Naive thymus-derived CD4-positive, alpha-beta T cell (primary cell): ENCODE data around the gene ANKMY2. TPM values are rescaled to one million over a fixed set of nuclear protein-coding genes. Genes with fewer than 3 reads are reported as not detected.

ENCODE experiments used
- ATAC-seq: fragments of 150-1000 bp; cut with Tn5 transposase; 2 replicates; pipeline ENCODE4 v1.10.0; 2021; ENCODE audit warnings: mild to moderate bottlenecking, moderate library complexity
- CTCF ChIA-PET: fragments of 350-600 bp; sonication (Branson Sonifier 250); formaldehyde crosslinking; loops from one replicate; lab custom pipeline; 2021; ENCODE audit warnings: antibody characterized with exemption; lab: Charles Lee
- POLR2A ChIA-PET: fragments of 350-600 bp; sonication (Branson Sonifier 250); formaldehyde crosslinking; loops from one replicate; lab custom pipeline; 2021; ENCODE audit warnings: antibody characterized with exemption, inconsistent platforms; lab: Charles Lee
- DNase-seq, 9 donors: peaks; one replicate each; pipeline versions ENCODE4 v3.0.0 to v3.0.0-alpha.2; 2020 to 2022; ENCODE audit warnings: mixed read lengths in 1 of 9
- H3K27ac ChIP-seq: one replicate; pipeline ENCODE4 v1.7.0; 2013; ENCODE audit warnings: mild to moderate bottlenecking, low read depth, low read length, moderate library complexity
- H3K27me3 ChIP-seq, 2 donors: one replicate each; pipeline ENCODE4 v1.7.0; 2013; ENCODE audit warnings: low read length in 2 of 2, mild to moderate bottlenecking in 2 of 2, moderate library complexity in 2 of 2; ENCODE audit not compliant: control insufficient read depth in 2 of 2, insufficient read depth in 2 of 2
- H3K36me3 ChIP-seq, 3 experiments: 1 replicate in 2 of 3; 2 replicates in 1 of 3; pipeline ENCODE4 v1.7.0; 2013; ENCODE audit warnings: low read length in 3 of 3, mild to moderate bottlenecking in 3 of 3, moderate library complexity in 1 of 3; ENCODE audit not compliant: insufficient read depth in 3 of 3, control insufficient read depth in 2 of 3
- H3K4me1 ChIP-seq, 2 donors: one replicate each; pipeline ENCODE4 v1.7.0; 2013; ENCODE audit warnings: low read length in 2 of 2, mild to moderate bottlenecking in 2 of 2, moderate library complexity in 1 of 2; ENCODE audit not compliant: control insufficient read depth in 2 of 2, insufficient read depth in 2 of 2
- H3K4me3 ChIP-seq: 2 replicates; pipeline ENCODE4 v1.7.0; 2013; ENCODE audit warnings: mild to moderate bottlenecking, low read length
- H3K9me3 ChIP-seq, 3 experiments: 1 replicate in 2 of 3; 2 replicates in 1 of 3; pipeline ENCODE4 v1.7.0; 2013; ENCODE audit warnings: low read length in 3 of 3; ENCODE audit not compliant: control insufficient read depth in 2 of 3
- H3K27ac Mint-ChIP-seq, 9 donors: one replicate each; pipeline ENCODE4 v1.8.0; 2020 to 2022; ENCODE audit warnings: mixed read lengths in 9 of 9, mild to moderate bottlenecking in 8 of 9, moderate library complexity in 5 of 9, inconsistent platforms in 2 of 9
- H3K27me3 Mint-ChIP-seq, 5 donors: one replicate each; pipeline ENCODE4 v1.8.0; 2021 to 2022; ENCODE audit warnings: mixed read lengths in 5 of 5, mild to moderate bottlenecking in 1 of 5
- H3K36me3 Mint-ChIP-seq, 5 donors: one replicate each; pipeline ENCODE4 v1.8.0; 2020 to 2022; ENCODE audit warnings: mixed read lengths in 5 of 5, mild to moderate bottlenecking in 3 of 5, inconsistent platforms in 1 of 5
- H3K4me1 Mint-ChIP-seq, 7 donors: one replicate each; pipeline ENCODE4 v1.8.0; 2020 to 2022; ENCODE audit warnings: mixed read lengths in 7 of 7, mild to moderate bottlenecking in 3 of 7, inconsistent platforms in 1 of 7
- H3K4me3 Mint-ChIP-seq, 10 donors: one replicate each; pipeline ENCODE4 v1.8.0; 2020 to 2022; ENCODE audit warnings: mild to moderate bottlenecking in 10 of 10, mixed read lengths in 10 of 10, moderate library complexity in 6 of 10, inconsistent platforms in 2 of 10
- H3K9me3 Mint-ChIP-seq, 11 donors: one replicate each; pipeline ENCODE4 v1.8.0; 2020 to 2022; ENCODE audit warnings: mixed read lengths in 11 of 11, mild to moderate bottlenecking in 4 of 11, inconsistent platforms in 1 of 11, moderate library complexity in 1 of 11
- intact Hi-C, 2 donors: fragments of 100-400 bp; cut with micrococcal nuclease; formaldehyde crosslinking; loops; one replicate each; pipeline ENCODE4 v1.15.1; 2023
- polyA plus RNA-seq, 2 donors: library from polyadenylated mRNA; unstranded; fragments of 300-500 nt; fragmentation: Illumina TruSeq; gene quantifications; one replicate each; pipeline ENCODE4 v1.2.3, GENCODE V29; 2021
- total RNA-seq, 6 experiments: library from RNA in 5 of 6; stranded (reverse) in 5 of 6; gene quantifications; 1 replicate in 5 of 6; 2 replicates in 1 of 6; pipeline ENCODE4 v1.2.3 and lab custom pipeline; 2021 to 2026

The ANKMY2 gene
- total and polyA plus RNA-seq, 7 experiments from 2014 or later, result 6.3 to 16.4 (median 11.8) TPM

GRCh38 chr7:16652888-16653287, 7.3 kb upstream of the ANKMY2 start:
- H3K36me3 ChIP-seq, result no peaks in the 10 kb centered on the region
- POLR2A ChIA-PET, result interaction anchor here (0.8 kb wide), 1 partner anchor 238 kb away, joined by 3 read pairs; no protein-coding TSS in a partner anchor
- ATAC-seq, result no peak
- no peak for DNase-seq
- H3K4me3 Mint-ChIP-seq, result peak overlapping the region in 4 of 10 donors; percentile 11 to 26 (median 20)
- no peak overlapping the region for H3K27ac Mint-ChIP-seq
- H3K27ac ChIP-seq, result no peak overlapping the region
- no peaks in the 10 kb centered on the region for H3K27me3 ChIP-seq
- H3K4me1 Mint-ChIP-seq, result peaks cover 37 to 88% (median 78%) of the 10 kb centered on the region in 7 donors
- no peaks in the 10 kb centered on the region for H3K9me3 Mint-ChIP-seq
- H3K4me1 ChIP-seq, result peaks cover 7 to 17% of the 10 kb centered on the region in 2 donors
- peaks cover 0 to 19% (median 13%) of the 10 kb centered on the region in 5 donors for H3K36me3 Mint-ChIP-seq
- no peaks in the 10 kb centered on the region for H3K27me3 Mint-ChIP-seq
- intact Hi-C loops, result no loop called here
- CTCF ChIA-PET, result no interaction called here
- H3K4me3 ChIP-seq, result no peak overlapping the region
- H3K9me3 ChIP-seq, result no peaks in the 10 kb centered on the region

- CTCF ChIA-PET, result no interaction called here
- Mint-ChIP-seq H3K4me3 (peak overlapping the region in 1 of 10 donors; percentile 59), H3K36me3 (peaks cover 0 to 15% (median 9%) of the 10 kb centered on the region in 5 donors), H3K27ac (no peak overlapping the region), H3K27me3 (no peaks in the 10 kb centered on the region), H3K9me3 (no peaks in the 10 kb centered on the region), H3K4me1 (peaks cover 41 to 88% (median 78%) of the 10 kb centered on the region in 7 donors)
- Histone ChIP-seq H3K27me3 (no peaks in the 10 kb centered on the region), H3K4me1 (peaks cover 14 to 23% of the 10 kb centered on the region in 2 donors), H3K4me3 (no peak overlapping the region), H3K27ac (no peak overlapping the region), H3K36me3 (no peaks in the 10 kb centered on the region), H3K9me3 (no peaks in the 10 kb centered on the region)
- intact Hi-C loops, result no loop called here
- ATAC-seq (no peak), DNase-seq (no peak)
- POLR2A ChIA-PET, result interaction anchor here (0.8 kb wide), 1 partner anchor 238 kb away, joined by 3 read pairs; no protein-coding TSS in a partner anchor
These were observed 6.7 kb upstream of the ANKMY2 start for GRCh38 chr7:16652240-16652583.

DNA sequence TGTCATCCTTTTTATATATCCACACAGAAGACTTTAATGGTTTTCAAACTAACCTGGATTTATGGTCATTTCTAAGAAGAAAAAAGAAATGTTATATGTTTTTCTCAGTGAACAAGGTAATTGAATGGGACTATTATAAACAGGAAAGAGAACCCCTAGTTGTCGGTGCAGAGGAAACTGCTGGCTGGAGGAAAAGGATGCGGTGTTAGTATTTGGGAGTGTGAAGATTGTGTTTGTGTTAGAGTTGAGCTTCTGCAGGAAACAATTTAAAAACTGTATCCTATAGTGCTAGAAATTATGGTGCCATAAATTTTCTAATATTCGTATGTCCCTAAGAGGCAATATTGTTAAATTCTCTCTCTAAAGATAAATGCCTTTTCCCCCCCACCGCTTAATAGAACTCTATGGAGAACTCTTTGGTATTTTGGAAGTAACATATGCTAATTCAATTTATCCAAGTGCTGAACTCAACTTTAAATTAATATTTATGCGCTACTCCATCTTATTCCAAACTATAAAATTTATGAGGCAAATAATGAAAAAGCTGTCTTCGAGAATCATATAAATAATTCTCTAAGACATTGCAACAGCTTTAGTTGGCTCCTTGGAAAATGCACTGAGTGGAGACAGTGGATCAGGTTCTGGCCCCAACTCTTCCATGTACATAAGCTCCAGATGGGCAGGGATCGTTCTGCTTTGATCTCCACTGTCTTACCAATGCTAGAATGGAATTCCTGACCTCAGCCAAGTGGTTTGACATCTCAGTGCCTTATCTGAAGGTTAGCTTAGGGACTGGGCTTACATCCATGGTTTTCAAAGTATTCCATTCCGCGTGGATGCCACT, 6.1 kb upstream of the ANKMY2 start:
- Histone ChIP-seq H3K27ac (no peak overlapping the region), H3K4me1 (peaks cover 14 to 28% of the 10 kb centered on the region in 2 donors), H3K4me3 (no peak overlapping the region), H3K36me3 (no peaks in the 10 kb centered on the region), H3K9me3 (no peaks in the 10 kb centered on the region), H3K27me3 (no peaks in the 10 kb centered on the region)
- Mint-ChIP-seq H3K36me3 (peaks cover 0 to 12% (median 9%) of the 10 kb centered on the region in 5 donors), H3K27me3 (no peaks in the 10 kb centered on the region), H3K27ac (no peak overlapping the region), H3K4me1 (peaks cover 47 to 88% (median 78%) of the 10 kb centered on the region in 7 donors), H3K9me3 (no peaks in the 10 kb centered on the region), H3K4me3 (peak overlapping the region in 8 of 10 donors; percentile 15 to 75 (median 34))
- ATAC-seq, result no peak
- ChIA-PET CTCF (no interaction called here), POLR2A (interaction anchor here (0.8 kb wide), 1 partner anchor 237 kb away, joined by 3 read pairs; no protein-coding TSS in a partner anchor)
- intact Hi-C loops, result no loop called here
- no peak for DNase-seq

GRCh38 chr7:16650266-16650665, 4.7 kb upstream of the ANKMY2 start:
- Mint-ChIP-seq H3K4me3 (peak overlapping the region in 2 of 10 donors; percentile 37 to 58), H3K4me1 (peaks cover 45 to 78% (median 74%) of the 10 kb centered on the region in 7 donors)
- DNase-seq, result no peak

DNA sequence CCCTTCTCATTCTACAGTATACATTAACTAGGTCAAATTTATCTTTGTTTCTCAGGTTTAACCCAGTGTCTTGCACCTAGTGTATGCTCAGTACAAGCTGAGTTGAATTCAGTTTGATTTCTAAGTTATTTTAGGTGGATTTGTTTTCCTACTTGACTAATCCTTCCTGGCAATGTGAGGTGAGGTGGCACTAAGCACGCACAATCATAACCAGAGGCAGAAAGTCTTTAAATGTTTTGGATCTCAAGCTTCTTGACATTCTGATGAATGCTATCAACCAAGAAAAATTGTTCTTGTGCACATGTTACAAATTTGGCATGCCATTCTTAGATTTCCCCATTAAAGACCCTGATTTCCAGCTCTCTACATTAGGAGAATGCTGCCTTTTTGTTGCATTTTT, 3.6 kb upstream of the ANKMY2 start:
- H3K36me3 Mint-ChIP-seq, result peaks cover 0 to 6% (median 5%) of the 10 kb centered on the region in 5 donors
- CTCF ChIA-PET, result no interaction called here
- ATAC-seq, result no peak
- H3K36me3 ChIP-seq, result no peaks in the 10 kb centered on the region
- intact Hi-C loops, result loop anchor here in 1 of 2 donors (10.0 kb wide), 1 partner anchor 496 kb away; no protein-coding TSS in a partner anchor
- H3K4me1 ChIP-seq, result peaks cover 17 to 30% of the 10 kb centered on the region in 2 donors
- H3K9me3 ChIP-seq, result no peaks in the 10 kb centered on the region
- POLR2A ChIA-PET, result no interaction called here
- H3K4me3 ChIP-seq, result no peak overlapping the region
- H3K27ac Mint-ChIP-seq, result peak overlapping the region in 1 of 9 donors; percentile 11
- H3K27me3 Mint-ChIP-seq, result no peaks in the 10 kb centered on the region
- DNase-seq, result no peak
- H3K9me3 Mint-ChIP-seq, result no peaks in the 10 kb centered on the region
- H3K27ac ChIP-seq, result no peak overlapping the region
- no peaks in the 10 kb centered on the region for H3K27me3 ChIP-seq
- H3K4me1 Mint-ChIP-seq, result peaks cover 51 to 80% (median 71%) of the 10 kb centered on the region in 7 donors
- H3K4me3 Mint-ChIP-seq, result peak overlapping the region in 5 of 10 donors; percentile 17 to 89 (median 24)

More at GRCh38 chr7:16650266-16650665, 4.7 kb upstream of the ANKMY2 start:
- ATAC-seq, result no peak
- H3K27ac ChIP-seq, result no peak overlapping the region
- intact Hi-C loops, result no loop called here
- H3K9me3 Mint-ChIP-seq, result no peaks in the 10 kb centered on the region
- no peaks in the 10 kb centered on the region for H3K27me3 Mint-ChIP-seq
- peaks cover 0 to 6% (median 5%) of the 10 kb centered on the region in 5 donors for H3K36me3 Mint-ChIP-seq
- H3K9me3 ChIP-seq, result no peaks in the 10 kb centered on the region
- peaks cover 14 to 28% of the 10 kb centered on the region in 2 donors for H3K4me1 ChIP-seq
- ChIA-PET POLR2A (interaction anchor here (0.6 kb wide), 1 partner anchor 9 kb away, joined by 4 read pairs; no protein-coding TSS in a partner anchor), CTCF (no interaction called here)
- H3K27me3 ChIP-seq, result no peaks in the 10 kb centered on the region
- no peaks in the 10 kb centered on the region for H3K36me3 ChIP-seq
- no peak overlapping the region for H3K4me3 ChIP-seq
- peak overlapping the region in 1 of 9 donors; percentile 5 for H3K27ac Mint-ChIP-seq

GRCh38 chr7:16648551-16648950, 3.0 kb upstream of the ANKMY2 start:
- Mint-ChIP-seq H3K36me3 (peaks cover 0 to 10% (median 5%) of the 10 kb centered on the region in 5 donors), H3K4me1 (peaks cover 57 to 83% (median 75%) of the 10 kb centered on the region in 7 donors), H3K27me3 (no peaks in the 10 kb centered on the region), H3K27ac (peak overlapping the region in 2 of 9 donors; percentile 7 to 11), H3K4me3 (peak overlapping the region; percentile 1 to 97 (median 20)), H3K9me3 (no peaks in the 10 kb centered on the region)
- POLR2A ChIA-PET, result interaction anchor here (0.6 kb wide), 1 partner anchor 12 kb away, joined by 5 read pairs; no protein-coding TSS in a partner anchor
- Histone ChIP-seq H3K27ac (no peak overlapping the region), H3K9me3 (no peaks in the 10 kb centered on the region), H3K4me3 (no peak overlapping the region), H3K27me3 (no peaks in the 10 kb centered on the region), H3K36me3 (no peaks in the 10 kb centered on the region), H3K4me1 (peaks cover 21 to 34% of the 10 kb centered on the region in 2 donors)
- ATAC-seq (no peak), DNase-seq (no peak)
- intact Hi-C loops, result loop anchor here in 1 of 2 donors (10.0 kb wide), 1 partner anchor 496 kb away; no protein-coding TSS in a partner anchor
- CTCF ChIA-PET, result no interaction called here
